Measurements from ENCODE around the gene CWH43. TPM values are rescaled to one million over a fixed set of nuclear protein-coding genes. Genes with fewer than 3 reads are reported as not detected.

Gene CWH43
- total and polyA plus RNA-seq, 12 donors = not detected

Other genes with a start within 250 kb of the CWH43 start
- gene FRYL, start 206.0 kb upstream of the CWH43 start, total RNA-seq = 10 to 100 TPM; 30.0 to 60.1 (median 37.7) TPM
- 10 to 100 TPM; 11.7 to 23.0 TPM for gene FRYL, start 206.0 kb upstream of the CWH43 start, polyA plus RNA-seq
- gene OCIAD1, start 155.2 kb upstream of the CWH43 start, total RNA-seq = 100 to 1,000 TPM; 131 to 183 (median 161) TPM
- 100 to 1,000 TPM; 106 to 107 TPM for gene OCIAD1, start 155.2 kb upstream of the CWH43 start, polyA plus RNA-seq
- 10 to 100 TPM; 11.4 to 30.2 (median 14.8) TPM for gene OCIAD2, start 79.5 kb upstream of the CWH43 start, total RNA-seq
- gene OCIAD2, start 79.5 kb upstream of the CWH43 start, polyA plus RNA-seq = 10 to 100 TPM; 16.9 to 30.0 TPM

Data from heart right ventricle (tissue), 12 donors.